HEK293 (cell line): ENCODE results near the gene TTC39A.

Source experiments
- BCL11A ChIP-seq: fragments of 450-650 bp; formaldehyde crosslinking; IDR thresholded peaks from 2 replicates; pipeline ENCODE4 v1.5.1; 2016; ENCODE audit warnings: low read depth, missing biosample characterization, missing genetic modification characterization
- CTCF ChIP-seq: fragments of 450-650 bp; formaldehyde crosslinking; IDR thresholded peaks from 2 replicates; pipeline ENCODE4 v1.5.1; 2016; ENCODE audit warnings: missing biosample characterization, missing genetic modification characterization
- GLIS1 ChIP-seq: fragments of 450-650 bp; formaldehyde crosslinking; IDR thresholded peaks from 2 replicates; pipeline ENCODE4 v1.5.1; 2016; ENCODE audit warnings: missing biosample characterization, missing genetic modification characterization
- HOXC10 ChIP-seq: sonication (generic); formaldehyde crosslinking; IDR thresholded peaks from 2 replicates; pipeline ENCODE4 v1.8.1; 2023; ENCODE audit warnings: mild to moderate bottlenecking, missing genetic modification reagents
- IKZF3 ChIP-seq: fragments of 450-650 bp; IDR thresholded peaks from 2 replicates; pipeline ENCODE4 v1.5.0; 2018; ENCODE audit warnings: missing biosample characterization, mild to moderate bottlenecking, missing genetic modification characterization, moderate library complexity
- INSM2 ChIP-seq: fragments of 450-650 bp; formaldehyde crosslinking; IDR thresholded peaks from 2 replicates; pipeline ENCODE4 v1.5.1; 2016; ENCODE audit warnings: missing biosample characterization, missing genetic modification characterization
- KLF10 ChIP-seq: fragments of 450-650 bp; IDR thresholded peaks from 2 replicates; pipeline ENCODE4 v1.5.1; 2018; ENCODE audit warnings: missing biosample characterization, mild to moderate bottlenecking, missing genetic modification characterization
- KLF16 ChIP-seq: fragments of 450-650 bp; formaldehyde crosslinking; IDR thresholded peaks from 2 replicates; pipeline ENCODE4 v1.5.1; 2017; ENCODE audit warnings: missing biosample characterization, missing genetic modification characterization
- KLF8 ChIP-seq: fragments of 450-650 bp; formaldehyde crosslinking; IDR thresholded peaks from 2 replicates; pipeline ENCODE4 v1.5.1; 2016; ENCODE audit warnings: missing biosample characterization, missing genetic modification characterization
- KLF9 ChIP-seq: fragments of 450-650 bp; formaldehyde crosslinking; IDR thresholded peaks from 2 replicates; pipeline ENCODE4 v1.5.1; 2016; ENCODE audit warnings: missing biosample characterization, missing genetic modification characterization, low read depth
- ZBTB17 ChIP-seq: fragments of 450-650 bp; formaldehyde crosslinking; IDR thresholded peaks from 2 replicates; pipeline ENCODE4 v1.5.1; 2016; ENCODE audit warnings: missing biosample characterization, missing genetic modification characterization
- ZBTB26 ChIP-seq: fragments of 450-650 bp; formaldehyde crosslinking; optimal IDR thresholded peaks from 2 replicates; pipeline ENCODE3; 2016; ENCODE audit warnings: missing biosample characterization, mild to moderate bottlenecking, missing genetic modification characterization
- ZBTB8A ChIP-seq: fragments of 450-650 bp; formaldehyde crosslinking; IDR thresholded peaks from 2 replicates; pipeline ENCODE4 v1.5.1; 2016; ENCODE audit warnings: missing biosample characterization, missing genetic modification characterization
- ZIC2 ChIP-seq: fragments of 450-650 bp; formaldehyde crosslinking; IDR thresholded peaks from 2 replicates; pipeline ENCODE4 v1.5.1; 2016; ENCODE audit warnings: missing biosample characterization, missing genetic modification characterization
- ZNF133 ChIP-seq: fragments of 450-650 bp; formaldehyde crosslinking; IDR thresholded peaks from 2 replicates; pipeline ENCODE4 v1.5.1; 2016; ENCODE audit warnings: missing biosample characterization, missing genetic modification characterization
- ZNF157 ChIP-seq: fragments of 450-650 bp; formaldehyde crosslinking; IDR thresholded peaks from 2 replicates; pipeline ENCODE4 v1.5.1; 2016; ENCODE audit warnings: missing biosample characterization, missing genetic modification characterization
- ZNF202 ChIP-seq: fragments of 450-650 bp; formaldehyde crosslinking; IDR thresholded peaks from 2 replicates; pipeline ENCODE4 v1.5.1; 2016; ENCODE audit warnings: missing biosample characterization, missing genetic modification characterization, borderline replicate concordance
- ZNF211 ChIP-seq: fragments of 450-650 bp; formaldehyde crosslinking; IDR thresholded peaks from 2 replicates; pipeline ENCODE4 v1.5.1; 2016; ENCODE audit warnings: low read depth, missing biosample characterization, missing genetic modification characterization
- ZNF214 ChIP-seq: fragments of 450-650 bp; formaldehyde crosslinking; IDR thresholded peaks from 2 replicates; pipeline ENCODE4 v1.5.1; 2017; ENCODE audit warnings: missing biosample characterization, mild to moderate bottlenecking, missing genetic modification characterization, borderline replicate concordance
- ZNF223 ChIP-seq: fragments of 450-650 bp; formaldehyde crosslinking; IDR thresholded peaks from 2 replicates; pipeline ENCODE4 v1.5.1; 2016; ENCODE audit warnings: missing biosample characterization, missing genetic modification characterization
- ZNF266 ChIP-seq: fragments of 450-650 bp; formaldehyde crosslinking; IDR thresholded peaks from 2 replicates; pipeline ENCODE4 v1.5.1; 2016; ENCODE audit warnings: missing biosample characterization, missing genetic modification characterization, low read depth
- ZNF274 ChIP-seq, 2 experiments: fragments of 200-500 bp in 1 of 2; fragments of 450-650 bp in 1 of 2; sonication (Bioruptor generic) in 1 of 2; formaldehyde crosslinking in 1 of 2; IDR thresholded peaks; 2 replicates each; pipeline versions ENCODE4 v1.5.1 to v1.6.1; 2014 to 2016; ENCODE audit warnings: borderline replicate concordance in 1 of 2, inconsistent platforms in 1 of 2, low read length in 1 of 2, missing biosample characterization in 1 of 2, missing genetic modification characterization in 1 of 2
- ZNF311 ChIP-seq: fragments of 450-650 bp; formaldehyde crosslinking; IDR thresholded peaks from 2 replicates; pipeline ENCODE4 v1.5.1; 2017; ENCODE audit warnings: missing biosample characterization, missing genetic modification characterization, borderline replicate concordance
- ZNF335 ChIP-seq: fragments of 450-650 bp; formaldehyde crosslinking; conservative IDR thresholded peaks from 2 replicates; pipeline ENCODE4 v1.5.1; 2016; ENCODE audit warnings: missing biosample characterization, missing genetic modification characterization
- ZNF529 ChIP-seq: fragments of 450-650 bp; formaldehyde crosslinking; IDR thresholded peaks from 2 replicates; pipeline ENCODE4 v1.5.1; 2017; ENCODE audit warnings: missing genetic modification characterization, missing biosample characterization; ENCODE audit not compliant: insufficient replicate concordance
- ZNF600 ChIP-seq: fragments of 450-650 bp; formaldehyde crosslinking; IDR thresholded peaks from 2 replicates; pipeline ENCODE4 v1.5.1; 2016; ENCODE audit warnings: missing biosample characterization, missing genetic modification characterization
- ZNF629 ChIP-seq: fragments of 450-650 bp; formaldehyde crosslinking; IDR thresholded peaks from 2 replicates; pipeline ENCODE4 v1.5.1; 2017; ENCODE audit warnings: missing biosample characterization, missing genetic modification characterization
- ZNF747 ChIP-seq: fragments of 450-650 bp; formaldehyde crosslinking; IDR thresholded peaks from 2 replicates; pipeline ENCODE4 v1.5.1; 2016; ENCODE audit warnings: missing biosample characterization, missing genetic modification characterization
- ZNF837 ChIP-seq: fragments of 450-650 bp; formaldehyde crosslinking; IDR thresholded peaks from 2 replicates; pipeline ENCODE4 v1.5.1; 2016; ENCODE audit warnings: missing biosample characterization, missing genetic modification characterization
- ZSCAN4 ChIP-seq: fragments of 450-650 bp; formaldehyde crosslinking; IDR thresholded peaks from 2 replicates; pipeline ENCODE4 v1.5.1; 2017; ENCODE audit warnings: missing biosample characterization, missing genetic modification characterization
- ZSCAN5A ChIP-seq: fragments of 450-650 bp; formaldehyde crosslinking; IDR thresholded peaks from 2 replicates; pipeline ENCODE4 v1.5.1; 2016; ENCODE audit warnings: missing biosample characterization, missing genetic modification characterization
- ZXDB ChIP-seq: fragments of 450-650 bp; formaldehyde crosslinking; IDR thresholded peaks from 2 replicates; pipeline ENCODE4 v1.5.1; 2016; ENCODE audit warnings: missing biosample characterization, missing genetic modification characterization

TTC39A gene

GRCh38 chr1:51296383-51297357 lies 33.7 kb downstream of the TTC39A start (continued):
- no peak for TF ChIP-seq INSM2 (tag by site-specific recombination)
- no peak for TF ChIP-seq ZNF266
- peak; percentile 93 for TF ChIP-seq KLF9 (tag by site-specific recombination)
- no peak for TF ChIP-seq ZNF223 (tag by site-specific recombination)
- TF ChIP-seq ZNF335 (tag by site-specific recombination) = peak; percentile 81
- TF ChIP-seq HOXC10 = no peak
- TF ChIP-seq ZNF747 (tag by site-specific recombination) = no peak
- 0 out of 2 replicates have a peak, but pooled peaks have one; percentile 33 for TF ChIP-seq ZNF629 (tag by site-specific recombination)
- TF ChIP-seq ZNF133 (tag by site-specific recombination) = no peak
- TF ChIP-seq ZSCAN4 (tag by site-specific recombination) = 0 out of 2 replicates have a peak, but pooled peaks have one; percentile 5
- TF ChIP-seq BCL11A (tag by site-specific recombination) = no peak
- no peak for TF ChIP-seq ZNF274 (IDR thresholded peaks at IDR 0.05; ENCODE audit: low read length)
- TF ChIP-seq ZNF274 (tag by site-specific recombination; IDR thresholded peaks at IDR 0.05; ENCODE audit: borderline replicate concordance) = no peak
- no peak for TF ChIP-seq ZNF837 (tag by site-specific recombination)
- TF ChIP-seq GLIS1 (tag by site-specific recombination) = peak; percentile 19; the same call in 1 of the 2 replicates
- no peak for TF ChIP-seq ZNF211 (tag by site-specific recombination)
- TF ChIP-seq ZNF600 (tag by site-specific recombination) = 0 out of 2 replicates have a peak, but pooled peaks have one; percentile 14
- no peak for TF ChIP-seq ZNF202 (tag by site-specific recombination)
- peak; percentile 85 for TF ChIP-seq ZBTB8A (tag by site-specific recombination)
- 0 out of 2 replicates have a peak, but pooled peaks have one; percentile 14 for TF ChIP-seq KLF10
- no peak for TF ChIP-seq ZNF214 (tag by site-specific recombination)
- TF ChIP-seq ZNF157 (tag by site-specific recombination) = no peak
- TF ChIP-seq ZSCAN5A (tag by site-specific recombination) = no peak
- no peak for TF ChIP-seq ZNF529 (tag by site-specific recombination)
- peak; percentile 40; the same call in 1 of the 2 replicates for TF ChIP-seq KLF8 (tag by site-specific recombination)
- no peak for TF ChIP-seq ZBTB26
- TF ChIP-seq ZIC2 (tag by site-specific recombination) = peak; percentile 33; the same call in 1 of the 2 replicates
- TF ChIP-seq KLF16 (tag by site-specific recombination) = no peak; the same call in 1 of the 2 replicates
- 0 out of 2 replicates have a peak, but pooled peaks have one; percentile 15 for TF ChIP-seq ZBTB17 (tag by site-specific recombination)
- TF ChIP-seq CTCF (tag by site-specific recombination) = peak; percentile 90
- 0 out of 2 replicates have a peak, but pooled peaks have one; percentile 43 for TF ChIP-seq ZXDB (tag by site-specific recombination)
- peak; percentile 71; the same call in 1 of the 2 replicates for TF ChIP-seq IKZF3 (tag by site-specific recombination)
- TF ChIP-seq ZNF311 (tag by site-specific recombination) = no peak
